Cerebellar cortex (tissue), 1 donor: Measurements from ENCODE around the gene DAPK2.
A peak's percentile ranks its signal among the peaks of the same experiment; 100 is the strongest.
"Not testable (repeated sequence)": the region's sequence is repeated elsewhere in the genome, so short reads cannot be mapped to it uniquely, and the experiment has no call there.

Experiments used
- DNase-seq: peaks from one replicate; pipeline ENCODE4 v3.0.0-alpha.2; 2015; ENCODE audit warnings: low spot score

The DAPK2 gene

DNA sequence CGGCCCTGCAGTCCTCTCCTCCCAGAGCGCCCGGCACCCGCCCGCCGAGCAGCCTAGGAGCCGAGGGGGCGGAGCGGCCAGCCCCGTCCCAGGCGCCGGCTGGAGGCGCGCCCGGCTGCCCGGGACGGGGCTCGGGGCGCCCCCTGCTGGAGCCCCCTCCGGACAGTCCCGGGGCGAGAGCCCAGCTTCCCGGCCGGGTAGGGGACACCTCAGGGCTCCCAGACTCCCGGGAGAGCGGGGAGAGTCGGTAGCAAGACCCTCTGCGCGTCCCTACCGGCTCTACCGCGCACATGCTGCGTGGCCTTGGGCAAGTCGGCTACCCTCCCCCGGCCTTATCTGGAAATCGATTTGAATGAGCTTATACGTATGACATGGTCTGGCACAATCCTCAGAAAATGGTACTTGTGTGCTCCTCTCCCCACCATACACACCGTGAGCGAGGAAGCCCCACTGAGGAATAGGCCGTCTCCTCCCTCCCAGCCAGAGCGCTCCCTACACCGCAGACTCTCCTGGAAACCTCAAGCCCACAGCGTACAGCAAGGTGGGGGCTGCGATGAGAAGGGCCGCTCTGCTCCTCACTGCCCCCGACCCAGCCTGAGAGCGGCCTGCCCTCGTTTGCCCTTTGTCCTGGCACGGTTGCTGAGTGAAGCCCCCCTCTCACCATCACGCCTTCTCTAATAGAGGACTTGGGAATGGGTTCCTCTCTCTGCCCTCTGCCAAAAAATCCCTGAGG lies at the start of gene DAPK2:
Gene DAPK2 (minus strand): TSS at position 65 of the 733 bp plus-strand sequence. CDS start 6,224 bp downstream, outside the sequence.
- DNase-seq = peak; percentile 38

- DNase-seq = no peak
Measured at GRCh38 chr15:64095431-64095794, 49.1 kb upstream of the DAPK2 start.

- peak; percentile 99 for DNase-seq
Measured at GRCh38 chr15:64093627-64094417, 47.5 kb upstream of the DAPK2 start, which contains the start of gene CIAO2A. Gene CIAO2A (minus strand): TSS chr15:64093838. CDS start chr15:64093768, 70 bp downstream.

GRCh38 chr15:64092864-64093626 lies 46.8 kb upstream of the DAPK2 start:
- peak; percentile 40 for DNase-seq

GRCh38 chr15:64092075-64092820 lies 46.0 kb upstream of the DAPK2 start:
- DNase-seq = peak; percentile 24

- DNase-seq = no peak
Measured at GRCh38 chr15:64090527-64090926, 44.2 kb upstream of the DAPK2 start.

DNA sequence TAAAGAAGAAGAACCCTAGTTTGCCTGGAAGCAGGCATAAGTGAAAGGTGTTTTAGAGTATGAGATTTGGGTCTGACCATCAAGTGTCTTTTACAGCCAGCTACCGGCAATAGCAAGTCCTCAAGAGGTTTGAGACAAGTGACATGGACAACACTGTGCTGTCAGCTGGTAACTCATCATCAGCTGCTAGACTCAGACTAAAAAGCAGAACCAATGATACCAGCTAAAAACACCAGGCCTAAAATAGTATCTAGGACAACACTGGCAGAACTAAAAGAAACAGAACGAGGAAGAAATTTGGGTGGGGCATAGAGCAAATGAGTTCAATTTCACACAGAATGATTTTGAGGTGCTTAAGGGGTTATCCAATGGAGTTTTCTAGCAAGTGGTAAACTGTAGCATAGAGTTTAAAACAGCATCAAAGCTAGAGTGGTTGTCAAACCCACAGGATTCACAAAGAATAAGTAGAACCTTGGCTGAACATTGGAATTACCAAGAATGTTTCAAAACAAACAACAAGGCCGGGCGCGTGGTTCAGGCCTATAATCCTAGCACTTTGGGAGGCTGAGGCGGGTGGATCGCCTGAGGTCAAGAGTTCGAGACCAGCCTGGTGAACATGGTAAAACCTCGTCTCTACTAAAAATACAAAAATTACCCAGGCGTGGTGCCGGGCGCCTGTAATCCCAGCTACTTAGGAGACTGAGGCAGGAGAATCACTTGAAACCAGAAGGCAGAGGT lies 43.4 kb upstream of the DAPK2 start:
- no peak for DNase-seq

DNA sequence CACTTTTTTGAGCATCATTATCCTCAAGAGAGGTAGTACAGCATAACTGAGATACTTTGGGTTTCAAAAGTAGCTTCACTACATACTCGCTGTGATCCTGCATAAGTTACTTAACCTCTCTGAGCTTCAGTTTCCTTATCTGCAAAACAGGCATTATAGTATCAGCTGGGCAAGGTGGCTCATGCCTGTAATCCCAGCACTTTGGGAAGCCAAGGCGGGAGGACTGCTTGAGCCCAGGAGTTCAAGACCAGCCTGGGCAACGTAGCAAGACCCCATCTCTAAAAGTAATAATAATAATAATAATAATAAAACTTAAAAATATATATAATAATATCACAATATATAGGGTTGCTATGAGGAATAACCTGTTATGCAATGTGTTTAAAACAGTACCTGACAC lies 36.5 kb upstream of the DAPK2 start:
- no peak for DNase-seq

DNA sequence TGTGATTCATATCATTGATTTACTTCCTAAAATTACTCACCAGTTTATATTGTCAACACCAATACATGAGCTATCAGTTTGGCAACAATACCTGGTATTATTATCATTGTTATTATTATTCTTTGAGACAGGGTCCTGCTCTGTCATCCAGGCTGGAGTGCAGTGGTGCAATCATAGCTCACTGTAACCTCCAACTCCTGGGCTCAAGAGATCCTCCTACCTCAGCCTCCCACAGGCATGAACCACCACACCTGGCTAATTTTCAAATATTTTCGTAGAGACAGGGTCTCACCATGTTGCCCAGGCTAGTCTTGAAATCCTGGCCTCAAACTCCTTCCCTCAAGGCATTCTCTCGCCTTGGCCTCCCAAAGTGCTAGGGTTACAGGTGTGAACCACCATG lies 27.2 kb upstream of the DAPK2 start:
- DNase-seq = not testable (repeated sequence)

GRCh38 chr15:64072812-64073211 lies 26.5 kb upstream of the DAPK2 start:
- DNase-seq = no peak

DNA sequence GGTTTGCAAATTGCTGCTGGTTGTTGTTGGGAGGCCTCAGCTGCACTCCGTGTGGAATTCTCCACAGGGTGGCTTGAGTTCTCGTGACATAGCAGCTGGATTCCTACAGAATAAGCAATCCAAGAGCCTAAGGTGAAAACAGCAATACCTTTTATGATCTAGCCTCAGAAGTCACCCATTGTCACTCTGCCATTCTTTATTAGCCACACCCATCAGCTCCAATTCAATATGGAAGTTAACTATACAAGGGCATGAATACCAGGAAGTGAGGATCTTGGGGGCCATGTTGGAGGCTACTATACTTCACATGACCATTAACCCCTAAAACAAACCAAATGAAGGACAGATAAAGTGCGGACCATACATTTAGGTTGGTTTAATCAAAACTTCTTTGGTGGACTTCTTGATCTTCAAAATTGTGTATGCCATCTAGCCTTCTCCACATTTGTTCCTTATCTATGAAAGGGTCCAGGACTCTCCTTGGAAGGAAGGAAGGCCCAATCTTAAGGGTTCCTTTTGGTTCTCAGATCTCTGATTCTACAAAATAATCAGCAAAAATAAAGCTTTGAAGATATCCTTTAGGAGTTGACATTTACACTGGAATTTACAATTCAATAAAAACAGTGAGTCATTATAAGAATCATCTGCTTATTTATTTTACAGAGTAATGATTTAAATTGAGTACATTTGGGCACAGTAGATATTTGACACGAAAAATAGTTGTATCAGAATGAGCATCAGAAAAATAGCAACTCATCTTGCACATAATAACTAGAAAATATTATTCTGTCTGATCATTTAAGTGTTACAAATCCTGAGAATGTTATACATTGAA lies 25.9 kb upstream of the DAPK2 start:
- peak; percentile 41 for DNase-seq

DNA sequence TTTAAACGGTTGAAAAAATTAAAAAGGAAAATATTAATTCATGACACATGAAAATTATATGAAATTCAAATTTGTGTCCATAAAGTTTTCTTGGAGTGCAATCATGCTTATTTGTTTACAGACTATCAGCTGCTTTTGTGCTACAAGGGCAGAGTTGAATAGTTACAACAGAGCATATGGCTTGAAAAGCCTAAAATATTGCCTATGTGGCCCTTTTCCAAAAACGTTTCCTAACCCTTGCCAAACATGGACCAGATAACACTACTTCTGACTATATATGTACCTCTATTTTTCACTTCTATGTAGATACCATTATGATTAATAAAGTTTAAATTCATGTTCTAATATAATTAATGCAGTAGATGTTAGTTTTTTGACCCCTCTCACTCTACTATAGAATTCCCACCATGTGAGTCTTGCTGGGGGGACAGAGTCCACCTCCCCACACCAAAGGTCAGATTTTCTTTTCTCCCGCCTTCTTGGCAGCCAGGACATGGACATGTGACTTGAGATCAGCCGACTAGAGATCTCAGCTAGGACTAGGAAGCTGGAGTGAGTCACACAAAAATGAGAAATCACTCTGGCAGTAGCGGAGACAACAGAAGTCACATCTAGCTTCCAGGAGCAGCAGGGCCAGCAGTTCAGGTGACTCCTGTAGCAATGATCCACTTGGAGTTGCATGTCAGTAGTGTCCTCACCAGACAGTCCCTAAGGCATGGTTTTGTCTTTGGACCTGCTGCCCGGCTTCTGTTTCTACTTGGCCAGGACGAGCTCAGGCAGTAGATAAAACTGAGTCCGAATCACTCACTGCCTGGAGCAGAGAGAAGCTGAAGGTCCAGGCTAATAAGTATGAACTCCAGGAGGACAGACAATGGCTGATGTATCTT lies 24.9 kb upstream of the DAPK2 start:
- DNase-seq = peak; percentile 66

DNA sequence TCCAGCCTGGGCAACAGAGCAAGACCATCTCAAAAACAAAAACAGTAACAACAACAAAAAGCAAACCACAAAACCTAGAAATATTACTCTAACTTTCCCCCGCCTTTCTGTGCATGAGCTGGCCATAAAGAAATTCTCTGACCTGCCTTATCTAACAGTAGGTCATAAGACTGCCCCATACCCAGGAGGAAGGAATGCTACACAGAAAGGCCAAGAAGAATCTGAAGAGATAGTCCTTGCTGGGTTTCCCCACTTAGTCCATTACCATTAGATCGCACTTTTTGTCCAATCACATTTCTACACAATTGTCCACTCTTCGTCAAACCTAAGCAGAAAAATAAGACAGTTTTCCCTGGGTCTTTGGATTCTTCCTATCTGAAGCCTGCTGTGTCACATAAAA lies 23.8 kb upstream of the DAPK2 start:
- DNase-seq = no peak

DNA sequence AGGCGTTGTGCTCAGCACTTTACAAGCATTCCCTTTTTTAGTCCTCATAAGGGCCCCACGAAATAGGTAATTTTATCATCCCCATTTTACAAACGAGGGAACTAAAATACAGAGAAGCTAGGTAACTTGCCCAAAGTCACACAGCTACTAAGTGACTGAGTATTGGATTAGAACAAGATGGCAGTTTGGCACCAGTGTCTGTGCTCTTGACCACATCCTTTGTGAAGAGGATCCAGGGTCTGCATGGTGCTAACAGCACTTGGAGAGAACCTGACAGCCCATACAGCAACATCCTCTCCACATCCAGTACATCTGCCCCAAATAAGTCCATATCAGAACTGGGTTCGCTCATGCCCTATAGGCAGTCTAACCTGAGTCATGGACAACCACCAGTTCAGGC lies 21.8 kb upstream of the DAPK2 start:
- no peak for DNase-seq

- peak; percentile 82 for DNase-seq
Measured at GRCh38 chr15:64067564-64068030, 21.3 kb upstream of the DAPK2 start.

DNA sequence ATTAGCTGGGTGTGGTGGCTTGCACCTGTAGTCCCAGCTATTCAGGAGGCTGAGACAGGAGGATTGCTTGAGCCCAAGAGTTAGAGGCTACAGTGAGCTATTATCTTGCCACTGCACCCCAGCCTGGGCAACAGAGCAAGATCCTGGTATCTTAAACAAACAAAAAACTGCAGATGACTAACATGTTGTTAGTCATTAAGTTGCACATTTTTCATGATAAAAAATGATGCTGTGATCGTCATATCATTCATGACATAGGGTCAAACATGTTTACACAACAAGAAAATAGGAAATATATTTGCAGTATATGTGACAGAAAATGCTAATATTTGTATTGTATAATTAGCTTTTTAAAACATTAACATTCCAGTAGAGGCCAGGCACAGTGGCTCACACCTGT lies 20.2 kb upstream of the DAPK2 start:
- DNase-seq = no peak

GRCh38 chr15:64060716-64061115 lies 14.4 kb upstream of the DAPK2 start:
- no peak for DNase-seq

DNA sequence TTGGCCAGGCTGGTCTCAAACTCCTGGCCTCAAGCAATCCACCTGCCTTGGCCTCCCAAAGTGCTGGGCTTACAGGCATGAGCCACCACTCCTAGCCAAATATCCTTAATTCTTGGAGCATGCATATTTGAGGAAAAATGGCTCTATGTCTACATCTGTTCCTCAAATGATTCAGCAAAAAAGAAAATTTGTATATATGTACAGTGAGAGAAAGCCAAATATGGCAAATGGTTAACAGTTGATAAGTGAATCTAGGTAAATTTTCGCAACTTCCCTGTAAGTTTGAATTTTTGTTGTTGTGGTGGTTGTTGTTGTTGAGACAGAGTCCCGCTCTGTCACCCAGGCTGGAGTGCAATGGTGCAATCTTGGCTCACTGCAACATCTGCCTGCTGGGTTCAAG lies 12.8 kb upstream of the DAPK2 start:
- not testable (repeated sequence) for DNase-seq

GRCh38 chr15:64058279-64058678 lies 12.0 kb upstream of the DAPK2 start:
- DNase-seq = no peak
